ENCODE results near the gene SLC27A6.

SLC27A6 gene

GRCh38 chr5:129002527-129002842, 37.2 kb downstream of the SLC27A6 start:
- Histone ChIP-seq H3K4me3 (no peak overlapping the region), H3K27ac (no peak overlapping the region)
- TF ChIP-seq, protein P1, sequence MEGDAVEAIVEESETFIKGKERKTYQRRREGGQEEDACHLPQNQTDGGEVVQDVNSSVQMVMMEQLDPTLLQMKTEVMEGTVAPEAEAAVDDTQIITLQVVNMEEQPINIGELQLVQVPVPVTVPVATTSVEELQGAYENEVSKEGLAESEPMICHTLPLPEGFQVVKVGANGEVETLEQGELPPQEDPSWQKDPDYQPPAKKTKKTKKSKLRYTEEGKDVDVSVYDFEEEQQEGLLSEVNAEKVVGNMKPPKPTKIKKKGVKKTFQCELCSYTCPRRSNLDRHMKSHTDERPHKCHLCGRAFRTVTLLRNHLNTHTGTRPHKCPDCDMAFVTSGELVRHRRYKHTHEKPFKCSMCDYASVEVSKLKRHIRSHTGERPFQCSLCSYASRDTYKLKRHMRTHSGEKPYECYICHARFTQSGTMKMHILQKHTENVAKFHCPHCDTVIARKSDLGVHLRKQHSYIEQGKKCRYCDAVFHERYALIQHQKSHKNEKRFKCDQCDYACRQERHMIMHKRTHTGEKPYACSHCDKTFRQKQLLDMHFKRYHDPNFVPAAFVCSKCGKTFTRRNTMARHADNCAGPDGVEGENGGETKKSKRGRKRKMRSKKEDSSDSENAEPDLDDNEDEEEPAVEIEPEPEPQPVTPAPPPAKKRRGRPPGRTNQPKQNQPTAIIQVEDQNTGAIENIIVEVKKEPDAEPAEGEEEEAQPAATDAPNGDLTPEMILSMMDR (IDR thresholded peaks at IDR 0.05): no peak
- no peak for DNase-seq (ENCODE audit: low spot score)

DNA sequence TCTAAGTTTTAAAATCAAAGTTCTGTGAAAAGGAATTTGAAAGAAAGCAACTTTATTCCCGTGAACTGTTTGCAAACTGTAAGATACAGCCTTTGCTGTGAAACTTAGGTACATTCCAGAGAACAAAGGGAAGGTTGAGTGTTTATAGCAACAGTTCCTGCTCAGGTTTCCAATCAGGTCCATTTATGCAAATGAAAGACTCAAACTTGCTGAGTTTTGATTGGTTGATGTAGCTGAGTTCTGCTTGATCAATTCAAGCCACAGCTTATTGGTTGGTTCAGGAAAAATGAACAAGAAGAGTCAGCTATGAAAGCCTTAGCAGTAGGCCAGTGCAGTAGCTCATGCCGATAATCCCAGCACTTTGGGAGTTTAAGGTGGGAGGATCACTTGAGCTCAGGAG, 37.9 kb downstream of the SLC27A6 start:
- Histone ChIP-seq H3K27ac (no peak overlapping the region), H3K4me3 (no peak overlapping the region)
- TF ChIP-seq, protein P1 (IDR thresholded peaks at IDR 0.05): no peak
- no peak for DNase-seq (ENCODE audit: low spot score)

GRCh38 chr5:129014185-129014584, 48.9 kb downstream of the SLC27A6 start:
- Histone ChIP-seq H3K4me3 (no peak overlapping the region), H3K27ac (no peak overlapping the region)
- TF ChIP-seq, protein P1 (IDR thresholded peaks at IDR 0.05): no peak
- DNase-seq (ENCODE audit: low spot score): no peak

GRCh38 chr5:129018837-129019236, 53.5 kb downstream of the SLC27A6 start:
- Histone ChIP-seq H3K4me3 (no peak overlapping the region), H3K27ac (no peak overlapping the region)
- TF ChIP-seq, protein P1 (IDR thresholded peaks at IDR 0.05): no peak
- no peak for DNase-seq (ENCODE audit: low spot score)

DNA sequence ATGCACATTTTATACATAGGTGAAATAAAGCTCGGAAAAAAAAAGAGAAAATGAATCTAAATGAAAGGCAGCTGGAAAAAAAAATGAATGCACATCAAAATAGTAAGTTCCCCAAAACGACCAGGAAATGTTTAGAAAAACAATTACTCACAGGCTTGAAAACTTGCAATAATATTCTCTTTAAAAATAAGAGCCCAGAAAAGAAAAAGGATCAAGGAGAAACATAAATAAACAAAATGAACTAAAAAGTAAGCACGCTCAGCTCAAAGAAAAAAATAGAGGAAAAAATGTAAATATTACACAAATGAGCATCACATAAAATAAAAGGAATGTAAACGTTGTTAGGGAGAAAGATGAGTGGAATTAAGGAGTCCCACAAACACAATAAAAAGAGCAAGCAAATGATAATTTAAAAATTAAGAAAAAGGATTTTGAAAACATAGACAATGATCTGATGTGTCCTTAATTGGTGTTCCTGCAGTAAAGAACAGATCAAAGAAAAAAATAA, 54.2 kb downstream of the SLC27A6 start:
- H3K4me3 ChIP-seq: no peak overlapping the region
- no peak for DNase-seq (ENCODE audit: low spot score)
- no peak overlapping the region for H3K27ac ChIP-seq
- TF ChIP-seq, protein P1 (IDR thresholded peaks at IDR 0.05): no peak

- TF ChIP-seq, protein P1 (IDR thresholded peaks at IDR 0.05): no peak
- Histone ChIP-seq H3K27ac (no peak overlapping the region), H3K4me3 (no peak overlapping the region)
- no peak for DNase-seq (ENCODE audit: low spot score)
These were observed 55.4 kb downstream of the SLC27A6 start for GRCh38 chr5:129020683-129021082.

GRCh38 chr5:129021744-129022143, 56.5 kb downstream of the SLC27A6 start:
- H3K27ac ChIP-seq: no peak overlapping the region
- TF ChIP-seq, protein P1 (IDR thresholded peaks at IDR 0.05): no peak

More at GRCh38 chr5:129021744-129022143, 56.5 kb downstream of the SLC27A6 start:
- H3K4me3 ChIP-seq: no peak overlapping the region
- DNase-seq (ENCODE audit: low spot score): no peak

All from coronary artery (tissue), 2 donors.